Ovary (tissue), 3 donors: ENCODE results near the gene UNC13C.

ENCODE experiments used
- EP300 ChIP-seq: sonication (generic); formaldehyde crosslinking; IDR thresholded peaks from one replicate; pipeline ENCODE4 v1.6.1; 2017; ENCODE audit warnings: antibody characterized with exemption
- POLR2A ChIP-seq: fragments of 450-650 bp; IDR thresholded peaks from one replicate; pipeline ENCODE4 v1.6.1; 2017; ENCODE audit warnings: antibody characterized with exemption, mild to moderate bottlenecking, moderate library complexity
- TF ChIP-seq, protein P1 (sequence below), 3 donors: fragments of 450-650 bp in 2 of 3; fragments of 200-600 bp in 1 of 3; IDR thresholded peaks; one replicate each; pipeline versions ENCODE4 v1.5.1 to v1.8.0; 2016 to 2022; ENCODE audit warnings: antibody characterized with exemption in 3 of 3, mild to moderate bottlenecking in 1 of 3
- donor health status: DM: no; HTN: no; CAD: no.

DNA sequence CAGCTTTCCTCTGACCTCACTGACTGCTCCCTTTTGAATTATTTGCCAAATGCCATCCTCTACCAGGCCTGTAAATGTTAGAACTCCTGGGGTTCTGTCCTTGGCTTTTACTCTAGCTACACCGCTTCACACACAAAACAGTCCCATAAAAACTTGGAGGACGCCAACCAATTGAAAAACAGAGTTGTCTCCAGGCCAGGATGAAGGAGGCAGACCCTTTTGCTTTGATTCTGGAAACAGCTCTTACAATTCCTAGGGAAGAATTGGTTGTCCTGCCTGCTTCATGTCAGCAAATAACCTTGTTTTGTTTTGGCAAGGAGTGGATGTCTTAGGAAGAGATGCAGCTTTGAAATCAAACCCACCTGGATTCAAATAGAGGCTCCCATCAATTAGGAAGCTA, 375.5 kb downstream of the UNC13C start:
- TF ChIP-seq, protein P1, sequence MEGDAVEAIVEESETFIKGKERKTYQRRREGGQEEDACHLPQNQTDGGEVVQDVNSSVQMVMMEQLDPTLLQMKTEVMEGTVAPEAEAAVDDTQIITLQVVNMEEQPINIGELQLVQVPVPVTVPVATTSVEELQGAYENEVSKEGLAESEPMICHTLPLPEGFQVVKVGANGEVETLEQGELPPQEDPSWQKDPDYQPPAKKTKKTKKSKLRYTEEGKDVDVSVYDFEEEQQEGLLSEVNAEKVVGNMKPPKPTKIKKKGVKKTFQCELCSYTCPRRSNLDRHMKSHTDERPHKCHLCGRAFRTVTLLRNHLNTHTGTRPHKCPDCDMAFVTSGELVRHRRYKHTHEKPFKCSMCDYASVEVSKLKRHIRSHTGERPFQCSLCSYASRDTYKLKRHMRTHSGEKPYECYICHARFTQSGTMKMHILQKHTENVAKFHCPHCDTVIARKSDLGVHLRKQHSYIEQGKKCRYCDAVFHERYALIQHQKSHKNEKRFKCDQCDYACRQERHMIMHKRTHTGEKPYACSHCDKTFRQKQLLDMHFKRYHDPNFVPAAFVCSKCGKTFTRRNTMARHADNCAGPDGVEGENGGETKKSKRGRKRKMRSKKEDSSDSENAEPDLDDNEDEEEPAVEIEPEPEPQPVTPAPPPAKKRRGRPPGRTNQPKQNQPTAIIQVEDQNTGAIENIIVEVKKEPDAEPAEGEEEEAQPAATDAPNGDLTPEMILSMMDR (IDR thresholded peaks at IDR 0.05) = no peak
- TF ChIP-seq POLR2A (no peak), EP300 (no peak)
